Choroid plexus epithelial cell (primary cell): Measurements from ENCODE around the gene SOX5.

ENCODE experiments used
- DNase-seq: peaks from one replicate; pipeline ENCODE4 v3.0.0-alpha.2; 2010; ENCODE audit warnings: low read depth
- H3K4me3 ChIP-seq: 2 replicates; pipeline ENCODE4 v1.5.1; 2011; ENCODE audit warnings: low read depth, mild to moderate bottlenecking, control low read depth, low read length, moderate library complexity
- CTCF ChIP-seq: conservative IDR thresholded peaks from 2 replicates; pipeline ENCODE4 v1.5.1; 2011; ENCODE audit warnings: low read depth, mild to moderate bottlenecking, control low read depth, inconsistent platforms, low read length, moderate library complexity

The SOX5 gene

GRCh38 chr12:23556661-23557060 is 392.8 kb downstream of the SOX5 start:
- no peak for TF ChIP-seq CTCF
- DNase-seq: no peak

GRCh38 chr12:23555825-23556207 is 393.7 kb downstream of the SOX5 start:
- no peak for TF ChIP-seq CTCF
- no peak overlapping the region for H3K4me3 ChIP-seq
- DNase-seq: no peak

More at GRCh38 chr12:23556661-23557060, 392.8 kb downstream of the SOX5 start:
- H3K4me3 ChIP-seq: no peak overlapping the region

GRCh38 chr12:23555180-23555824 is 394.2 kb downstream of the SOX5 start:
- no peak overlapping the region for H3K4me3 ChIP-seq
- no peak for DNase-seq
- no peak for TF ChIP-seq CTCF

DNA sequence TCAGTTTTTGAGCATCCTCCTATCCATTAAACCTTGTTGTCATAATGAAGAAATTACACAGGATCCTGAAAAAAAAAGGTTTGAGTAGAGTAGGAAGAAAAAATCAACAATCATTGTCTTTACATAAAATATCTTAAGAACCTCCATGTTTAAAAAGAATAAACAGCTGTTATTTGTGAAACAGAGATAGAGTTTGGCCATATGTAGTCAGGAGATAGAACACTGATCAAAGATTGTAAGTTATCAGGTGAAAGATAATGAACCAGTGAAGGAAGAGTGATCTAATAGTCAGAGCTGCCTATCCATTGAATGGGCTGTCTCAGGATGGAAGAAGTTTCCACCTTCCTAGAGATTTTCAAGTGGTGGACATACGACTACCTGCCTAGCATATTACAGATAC is 397.1 kb downstream of the SOX5 start:
- no peak for TF ChIP-seq CTCF
- DNase-seq: no peak
- no peak overlapping the region for H3K4me3 ChIP-seq

- no peak for DNase-seq
- TF ChIP-seq CTCF: no peak
Observed at GRCh38 chr12:23550753-23551152, 398.7 kb downstream of the SOX5 start.

GRCh38 chr12:23548742-23549141 is 400.7 kb downstream of the SOX5 start:
- no peak overlapping the region for H3K4me3 ChIP-seq
- no peak for DNase-seq
- TF ChIP-seq CTCF: no peak

More at GRCh38 chr12:23550753-23551152, 398.7 kb downstream of the SOX5 start:
- H3K4me3 ChIP-seq: no peak overlapping the region

- no peak for TF ChIP-seq CTCF
- H3K4me3 ChIP-seq: no peak overlapping the region
- no peak for DNase-seq
Observed at GRCh38 chr12:23546756-23547155, 402.7 kb downstream of the SOX5 start.
